NCI-H2081 (cell line): Measurements from ENCODE around the gene EDDM13.
A peak's percentile ranks its signal among the peaks of the same experiment; 100 is the strongest.
"Not testable (repeated sequence)": the region's sequence is repeated elsewhere in the genome, so short reads cannot be mapped to it uniquely, and the experiment has no call there.

Source experiments
- DNase-seq, 2 experiments: peaks; one replicate each; lab custom pipeline; 2025; lab: John Stamatoyannopoulos, UW

EDDM13 gene

GRCh38 chr19:56295531-56296455 lies 23.2 kb downstream of the EDDM13 start:
- DNase-seq = no peak

DNA sequence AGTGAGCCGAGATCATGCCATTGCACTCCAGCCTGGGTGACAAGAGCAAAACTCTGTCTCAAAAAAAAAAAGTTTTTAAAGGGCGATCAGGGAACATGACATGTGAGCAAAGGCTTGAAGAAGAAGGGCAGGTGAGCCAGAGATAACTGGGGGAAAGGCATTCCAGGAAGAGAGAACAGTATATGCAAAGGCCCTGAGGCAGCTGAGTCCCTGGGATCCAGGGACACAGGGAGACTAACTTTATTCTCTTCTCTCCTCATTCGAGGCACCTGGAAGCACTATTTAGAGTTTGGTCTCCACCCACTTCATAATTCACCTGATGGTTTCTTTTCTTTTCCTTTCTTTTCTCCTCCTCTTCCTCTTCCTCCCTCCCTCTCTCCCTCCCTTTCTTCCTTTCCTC lies 24.5 kb downstream of the EDDM13 start:
- DNase-seq = no peak

GRCh38 chr19:56299688-56300087 lies 27.1 kb downstream of the EDDM13 start:
- no peak for DNase-seq

GRCh38 chr19:56301155-56301554 lies 28.6 kb downstream of the EDDM13 start:
- DNase-seq = no peak

- DNase-seq = no peak
Observed at GRCh38 chr19:56301886-56302620, 29.5 kb downstream of the EDDM13 start.

- no peak for DNase-seq
Observed at GRCh38 chr19:56304243-56304642, 31.7 kb downstream of the EDDM13 start.

DNA sequence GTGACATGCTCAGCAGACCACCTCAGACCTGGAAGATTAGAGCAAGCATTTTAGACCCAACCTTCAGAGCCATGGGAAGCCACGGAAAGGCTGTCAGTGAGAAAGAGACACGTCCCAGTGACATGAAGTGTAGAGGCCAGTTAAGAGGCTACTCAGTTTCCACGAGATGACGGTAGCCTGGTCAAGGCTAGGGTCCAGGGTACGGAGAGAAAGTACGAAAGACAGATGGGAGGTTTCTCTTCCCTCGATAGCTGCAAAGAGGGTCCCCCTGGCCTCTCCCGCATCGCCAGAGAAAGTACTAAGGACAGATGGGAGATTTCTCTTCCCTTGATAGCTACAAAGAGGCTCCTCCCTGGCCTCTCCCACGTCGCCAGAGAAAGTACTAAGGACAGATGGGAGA lies 33.5 kb downstream of the EDDM13 start:
- DNase-seq = no peak

DNA sequence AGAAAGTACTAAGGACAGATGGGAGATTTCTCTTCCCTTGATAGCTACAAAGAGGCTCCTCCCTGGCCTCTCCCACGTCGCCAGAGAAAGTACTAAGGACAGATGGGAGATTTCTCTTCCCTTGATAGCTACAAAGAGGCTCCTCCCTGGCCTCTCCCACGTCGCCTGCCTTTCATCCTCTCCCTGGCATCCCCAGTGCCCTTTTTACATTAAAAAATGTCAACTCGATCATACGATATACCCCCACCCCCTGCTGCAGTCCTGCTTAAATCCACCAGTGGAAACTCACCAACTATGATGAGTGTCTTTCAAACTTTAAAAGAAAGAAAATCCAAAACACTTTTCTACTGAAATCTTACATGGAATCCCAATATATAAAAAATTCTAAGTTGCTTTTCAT lies 34.5 kb downstream of the EDDM13 start:
- DNase-seq = not testable (repeated sequence)

GRCh38 chr19:56308792-56309191 lies 36.2 kb downstream of the EDDM13 start:
- DNase-seq = no peak

GRCh38 chr19:56309511-56310185 lies 37.1 kb downstream of the EDDM13 start:
- DNase-seq = peak; percentile 24 to 37

- DNase-seq = no peak
Observed at GRCh38 chr19:56310462-56310861, 37.9 kb downstream of the EDDM13 start.

DNA sequence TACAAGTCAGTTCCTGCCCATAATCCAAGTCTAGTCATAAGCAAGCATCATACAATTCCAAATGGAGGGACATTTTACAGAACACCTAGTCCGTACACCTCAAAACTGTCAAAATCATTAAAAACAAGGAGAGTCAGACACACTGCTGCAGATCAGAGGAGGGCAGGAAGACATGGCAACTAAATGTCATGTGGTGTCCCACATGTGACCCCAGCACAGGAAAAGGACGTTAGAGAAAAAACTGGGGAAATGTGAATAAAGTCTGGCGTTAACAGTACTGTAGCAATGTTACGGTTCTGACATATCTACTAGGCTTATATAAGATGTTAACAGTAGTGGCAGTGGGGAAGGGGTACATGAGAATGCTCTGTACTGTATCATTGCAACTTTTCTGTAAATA lies 39.8 kb downstream of the EDDM13 start:
- no peak for DNase-seq

DNA sequence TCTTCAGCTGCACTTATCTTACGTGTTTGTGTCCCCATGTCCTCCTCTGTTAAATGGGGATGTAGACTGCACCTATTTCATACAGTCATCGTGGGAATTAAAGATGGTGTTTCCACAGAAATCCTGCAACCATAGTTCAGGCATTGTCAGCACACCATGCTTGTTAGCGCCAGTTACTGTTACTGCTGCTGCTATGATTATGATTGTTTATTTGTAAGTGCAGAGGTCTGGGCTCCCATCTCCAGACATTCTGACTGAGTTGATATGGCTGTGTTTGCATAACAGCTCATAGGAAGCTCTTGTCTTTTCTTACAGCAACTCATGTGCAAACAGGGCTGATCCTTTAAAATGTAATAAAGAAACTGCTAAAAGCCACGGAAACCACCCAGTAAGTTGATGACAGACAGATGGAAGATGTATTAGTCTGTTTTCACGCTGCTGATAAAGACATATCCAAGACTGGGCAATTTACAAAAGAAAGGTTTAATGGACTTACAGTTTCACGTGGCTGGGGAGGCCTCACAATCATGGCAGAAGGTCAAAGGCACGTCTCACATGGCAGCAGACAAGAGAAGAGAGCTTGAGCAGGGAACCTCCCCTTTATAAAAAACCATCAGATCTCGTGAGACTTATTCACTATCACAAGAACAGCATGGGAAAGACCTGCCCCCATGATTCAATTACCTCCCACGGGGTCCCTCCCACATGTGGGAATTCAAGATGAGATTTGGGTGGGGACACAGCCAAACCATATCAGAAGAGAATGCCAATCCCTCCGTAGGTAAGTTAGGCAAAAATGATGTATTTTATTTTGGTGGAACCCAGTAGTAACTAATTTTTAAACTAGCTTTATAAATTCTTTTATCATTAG lies 40.5 kb downstream of the EDDM13 start:
- DNase-seq = no peak

GRCh38 chr19:56314018-56314380 lies 41.5 kb downstream of the EDDM13 start:
- DNase-seq = peak; percentile 40 to 75

- peak; percentile 93 for DNase-seq
Observed at GRCh38 chr19:56314381-56315076, 42.0 kb downstream of the EDDM13 start, which contains the start of gene ZSCAN5A. Gene ZSCAN5A (minus strand): TSS chr19:56314839. CDS start chr19:56225046, 89,793 bp downstream.

DNA sequence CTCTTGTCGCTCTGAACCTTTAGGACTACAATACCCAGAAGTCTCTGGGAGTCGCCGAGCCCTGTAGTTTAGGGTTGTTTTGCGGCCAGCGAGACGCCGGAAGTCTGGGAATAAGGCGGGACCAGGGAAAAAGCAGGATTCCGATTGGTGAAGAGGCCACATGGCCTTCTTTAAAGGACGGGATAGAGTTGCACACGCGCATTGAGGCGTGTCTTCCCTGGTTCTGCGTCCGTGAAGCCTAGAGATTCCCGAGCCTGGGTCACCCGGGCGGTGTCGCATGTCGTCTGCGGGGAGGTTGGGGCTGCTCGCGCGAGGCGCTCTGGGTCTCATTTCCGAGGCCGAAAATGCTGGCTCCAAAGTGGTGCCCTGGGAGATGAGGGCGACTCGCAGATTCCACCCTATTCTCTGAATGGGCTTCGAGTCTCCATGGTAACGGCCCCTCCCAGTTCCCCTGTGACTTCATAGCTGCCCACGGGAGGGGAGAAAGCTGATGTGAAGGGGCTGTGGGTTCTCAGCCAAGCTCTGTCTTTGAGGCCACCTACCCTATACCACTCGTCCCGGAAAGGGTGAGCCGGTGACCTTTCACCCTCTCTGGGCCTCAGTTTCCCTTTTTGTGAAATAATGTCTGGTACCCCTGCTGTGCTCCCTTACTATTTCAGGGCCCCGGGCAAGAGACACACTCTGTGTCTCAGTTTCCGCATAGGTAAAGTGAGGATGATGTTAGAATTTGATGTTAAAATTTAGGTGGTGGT lies 42.7 kb downstream of the EDDM13 start:
- peak; percentile 97 for DNase-seq

GRCh38 chr19:56316728-56317127 lies 44.2 kb downstream of the EDDM13 start:
- DNase-seq = no peak

GRCh38 chr19:56317749-56318148 lies 45.2 kb downstream of the EDDM13 start:
- DNase-seq = no peak

DNA sequence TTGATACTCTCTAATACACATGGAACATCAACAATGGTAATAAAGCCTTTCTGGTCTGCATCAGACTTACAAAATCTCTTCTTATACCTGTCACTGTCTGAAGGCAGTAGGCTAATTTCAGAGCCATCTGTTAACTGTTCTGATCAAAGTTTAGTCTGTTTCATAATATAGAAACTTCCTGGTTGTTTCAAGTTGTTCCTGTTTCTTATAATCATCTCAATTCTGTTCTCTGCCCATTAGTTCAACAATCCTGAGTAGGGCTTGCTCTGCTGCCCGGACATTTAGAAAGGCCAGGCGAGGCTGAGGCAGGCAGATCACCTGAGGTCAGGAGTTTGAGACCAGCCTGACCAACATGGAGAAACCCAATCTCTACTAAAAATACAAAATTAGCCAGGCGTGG lies 47.4 kb downstream of the EDDM13 start:
- DNase-seq = no peak
